Colonic mucosa (tissue), 4 donors: ENCODE data around the gene UGT1A5. TPM values are rescaled to one million over a fixed set of nuclear protein-coding genes. Genes with fewer than 3 reads are reported as not detected.

Source experiments
- DNase-seq: peaks from one replicate; pipeline ENCODE4 v3.0.0-alpha.2; 2020
- H3K27ac ChIP-seq: fragments of 200-600 bp; one replicate; pipeline ENCODE4 v1.8.0; 2021
- H3K27me3 ChIP-seq: fragments of 200-600 bp; one replicate; pipeline ENCODE4 v1.8.0; 2021
- H3K36me3 ChIP-seq: fragments of 200-600 bp; one replicate; pipeline ENCODE4 v1.8.0; 2021
- H3K4me1 ChIP-seq: fragments of 200-600 bp; one replicate; pipeline ENCODE4 v1.8.0; 2021; ENCODE audit warnings: mild to moderate bottlenecking
- H3K4me3 ChIP-seq: fragments of 200-600 bp; one replicate; pipeline ENCODE4 v1.8.0; 2021
- H3K9ac ChIP-seq, 2 donors: one replicate each; pipeline ENCODE4 v1.7.0; 2013; ENCODE audit warnings: control low read depth in 2 of 2, low read depth in 2 of 2, low read length in 2 of 2
- H3K9me3 ChIP-seq: fragments of 200-600 bp; one replicate; pipeline ENCODE4 v1.8.0; 2021
- intact Hi-C: fragments of 100-400 bp; cut with DNase I; formaldehyde crosslinking; loops from one replicate; pipeline ENCODE4 v1.14.1; 2022
- total RNA-seq, 2 donors: library from RNA; stranded (reverse); fragmentation: NEBNext Ultra II Directional in 1 of 2; extraction: Animal tissue kit (Norgen Biotek cat#: 25700) in 1 of 2; gene quantifications; one replicate each; pipeline ENCODE4 v1.2.1, GENCODE V29; 2021
- TF ChIP-seq, protein P1 (sequence below): fragments of 200-600 bp; IDR thresholded peaks from one replicate; pipeline ENCODE4 v1.8.0; 2022; ENCODE audit warnings: antibody characterized with exemption, mild to moderate bottlenecking
- donor health status: healthy.
- donor health status: DM: no; HTN: no; CAD: no.
- donor health status: DM: no; HTN: no; CAD: no.

Gene UGT1A5
- total RNA-seq, 2 donors from 2014 or later = 1.1 to 2.4 TPM

DNA sequence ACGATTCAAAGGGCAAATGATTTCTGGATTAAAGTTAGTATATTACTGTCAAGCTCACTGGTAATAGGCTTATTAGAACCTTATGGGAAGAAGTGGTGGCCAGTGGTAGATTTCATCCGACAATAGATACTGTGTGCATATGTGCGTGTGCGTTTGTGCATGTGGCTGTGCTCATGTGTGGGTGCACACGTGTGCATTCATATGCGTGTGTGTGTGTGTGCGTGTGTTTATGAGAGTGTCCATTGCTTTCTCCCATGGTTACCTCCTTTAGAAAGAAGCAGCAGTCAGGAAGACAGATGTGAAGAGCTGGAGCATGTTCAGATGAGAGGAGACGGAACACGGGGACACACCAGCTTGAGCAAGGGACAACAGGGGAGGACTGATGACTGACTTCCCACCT, 56.6 kb downstream of the UGT1A5 start:
- H3K4me3 ChIP-seq = no peak overlapping the region
- TF ChIP-seq, protein P1, sequence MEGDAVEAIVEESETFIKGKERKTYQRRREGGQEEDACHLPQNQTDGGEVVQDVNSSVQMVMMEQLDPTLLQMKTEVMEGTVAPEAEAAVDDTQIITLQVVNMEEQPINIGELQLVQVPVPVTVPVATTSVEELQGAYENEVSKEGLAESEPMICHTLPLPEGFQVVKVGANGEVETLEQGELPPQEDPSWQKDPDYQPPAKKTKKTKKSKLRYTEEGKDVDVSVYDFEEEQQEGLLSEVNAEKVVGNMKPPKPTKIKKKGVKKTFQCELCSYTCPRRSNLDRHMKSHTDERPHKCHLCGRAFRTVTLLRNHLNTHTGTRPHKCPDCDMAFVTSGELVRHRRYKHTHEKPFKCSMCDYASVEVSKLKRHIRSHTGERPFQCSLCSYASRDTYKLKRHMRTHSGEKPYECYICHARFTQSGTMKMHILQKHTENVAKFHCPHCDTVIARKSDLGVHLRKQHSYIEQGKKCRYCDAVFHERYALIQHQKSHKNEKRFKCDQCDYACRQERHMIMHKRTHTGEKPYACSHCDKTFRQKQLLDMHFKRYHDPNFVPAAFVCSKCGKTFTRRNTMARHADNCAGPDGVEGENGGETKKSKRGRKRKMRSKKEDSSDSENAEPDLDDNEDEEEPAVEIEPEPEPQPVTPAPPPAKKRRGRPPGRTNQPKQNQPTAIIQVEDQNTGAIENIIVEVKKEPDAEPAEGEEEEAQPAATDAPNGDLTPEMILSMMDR = no peak
- no peak for DNase-seq
- H3K9ac ChIP-seq = no peak overlapping the region
- intact Hi-C loops = no loop called here
- H3K4me1 ChIP-seq = no peaks in the 10 kb centered on the region
- H3K9me3 ChIP-seq = no peaks in the 10 kb centered on the region
- H3K27ac ChIP-seq = no peak overlapping the region
- H3K36me3 ChIP-seq = no peaks in the 10 kb centered on the region
- H3K27me3 ChIP-seq = no peaks in the 10 kb centered on the region

DNA sequence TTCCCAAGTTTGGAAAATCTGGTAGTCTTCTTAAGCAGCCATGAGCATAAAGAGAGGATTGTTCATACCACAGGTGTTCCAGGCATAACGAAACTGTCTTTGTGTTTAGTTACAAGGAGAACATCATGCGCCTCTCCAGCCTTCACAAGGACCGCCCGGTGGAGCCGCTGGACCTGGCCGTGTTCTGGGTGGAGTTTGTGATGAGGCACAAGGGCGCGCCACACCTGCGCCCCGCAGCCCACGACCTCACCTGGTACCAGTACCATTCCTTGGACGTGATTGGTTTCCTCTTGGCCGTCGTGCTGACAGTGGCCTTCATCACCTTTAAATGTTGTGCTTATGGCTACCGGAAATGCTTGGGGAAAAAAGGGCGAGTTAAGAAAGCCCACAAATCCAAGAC, 59.4 kb downstream of the UGT1A5 start:
- no peaks in the 10 kb centered on the region for H3K36me3 ChIP-seq
- no peak overlapping the region for H3K9ac ChIP-seq
- intact Hi-C loops = no loop called here
- no peak for DNase-seq
- no peaks in the 10 kb centered on the region for H3K27me3 ChIP-seq
- no peaks in the 10 kb centered on the region for H3K9me3 ChIP-seq
- H3K4me1 ChIP-seq = no peaks in the 10 kb centered on the region
- H3K27ac ChIP-seq = no peak overlapping the region
- H3K4me3 ChIP-seq = no peak overlapping the region
- TF ChIP-seq, protein P1 = no peak

DNA sequence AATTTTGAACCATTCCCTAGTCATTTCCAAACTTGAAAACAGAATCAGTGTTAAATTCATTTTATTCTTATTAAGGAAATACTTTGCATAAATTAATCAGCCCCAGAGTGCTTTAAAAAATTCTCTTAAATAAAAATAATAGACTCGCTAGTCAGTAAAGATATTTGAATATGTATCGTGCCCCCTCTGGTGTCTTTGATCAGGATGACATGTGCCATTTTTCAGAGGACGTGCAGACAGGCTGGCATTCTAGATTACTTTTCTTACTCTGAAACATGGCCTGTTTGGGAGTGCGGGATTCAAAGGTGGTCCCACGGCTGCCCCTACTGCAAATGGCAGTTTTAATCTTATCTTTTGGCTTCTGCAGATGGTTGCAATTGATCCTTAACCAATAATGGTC, 59.9 kb downstream of the UGT1A5 start:
- H3K4me3 ChIP-seq = no peak overlapping the region
- intact Hi-C loops = no loop called here
- H3K4me1 ChIP-seq = no peaks in the 10 kb centered on the region
- DNase-seq = no peak
- no peaks in the 10 kb centered on the region for H3K9me3 ChIP-seq
- no peak overlapping the region for H3K27ac ChIP-seq
- H3K36me3 ChIP-seq = no peaks in the 10 kb centered on the region
- H3K9ac ChIP-seq = no peak overlapping the region
- TF ChIP-seq, protein P1 = no peak
- no peaks in the 10 kb centered on the region for H3K27me3 ChIP-seq

DNA sequence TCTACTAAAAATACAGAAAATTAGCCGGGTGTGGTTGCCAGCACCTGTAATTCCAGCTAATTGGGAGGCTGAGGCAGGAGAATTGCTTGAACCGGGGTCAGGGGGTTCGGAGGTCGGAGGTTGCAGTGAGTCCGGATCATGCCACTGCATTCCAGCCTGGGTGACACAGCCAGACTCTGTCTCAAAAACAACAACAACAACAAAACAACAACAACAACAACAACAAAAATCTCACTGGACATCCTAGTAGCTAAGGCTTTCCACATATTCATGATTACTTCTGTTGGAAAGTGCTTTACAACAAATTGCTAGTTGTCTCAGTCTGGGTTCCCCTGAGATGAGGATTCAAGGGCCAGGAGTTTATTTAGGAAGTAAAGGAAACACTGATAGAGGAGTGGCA, 61.1 kb downstream of the UGT1A5 start:
- intact Hi-C loops = no loop called here
- Histone ChIP-seq H3K9me3 (no peaks in the 10 kb centered on the region), H3K36me3 (no peaks in the 10 kb centered on the region), H3K4me3 (no peak overlapping the region), H3K27ac (no peak overlapping the region), H3K9ac (no peak overlapping the region), H3K4me1 (no peaks in the 10 kb centered on the region), H3K27me3 (no peaks in the 10 kb centered on the region)
- no peak for DNase-seq
- TF ChIP-seq, protein P1 = no peak

DNA sequence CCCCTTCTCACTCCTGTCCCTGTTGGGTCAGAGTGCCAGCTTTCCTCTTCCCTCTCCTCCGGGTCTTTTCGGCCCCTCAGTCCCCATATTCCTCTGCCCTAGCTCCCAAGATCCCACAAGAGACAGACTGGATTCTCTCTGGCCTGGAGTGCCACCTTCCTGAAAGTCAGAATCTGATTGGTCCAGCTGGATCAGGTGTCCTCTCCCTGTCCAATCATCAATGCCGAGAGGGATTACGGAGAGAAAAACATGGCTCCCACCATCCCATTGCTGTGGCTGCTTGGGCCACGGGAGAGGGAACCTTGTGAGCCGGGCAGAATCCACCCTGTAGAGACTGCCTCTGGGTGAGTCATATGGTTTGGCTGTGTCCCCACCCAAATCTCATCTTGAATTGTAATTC, 62.7 kb downstream of the UGT1A5 start:
- H3K9ac ChIP-seq = no peak overlapping the region
- H3K36me3 ChIP-seq = no peaks in the 10 kb centered on the region
- no peak overlapping the region for H3K4me3 ChIP-seq
- no peak overlapping the region for H3K27ac ChIP-seq
- no peaks in the 10 kb centered on the region for H3K9me3 ChIP-seq
- intact Hi-C loops = no loop called here
- TF ChIP-seq, protein P1 = no peak
- DNase-seq = no peak
- H3K27me3 ChIP-seq = no peaks in the 10 kb centered on the region
- no peaks in the 10 kb centered on the region for H3K4me1 ChIP-seq

DNA sequence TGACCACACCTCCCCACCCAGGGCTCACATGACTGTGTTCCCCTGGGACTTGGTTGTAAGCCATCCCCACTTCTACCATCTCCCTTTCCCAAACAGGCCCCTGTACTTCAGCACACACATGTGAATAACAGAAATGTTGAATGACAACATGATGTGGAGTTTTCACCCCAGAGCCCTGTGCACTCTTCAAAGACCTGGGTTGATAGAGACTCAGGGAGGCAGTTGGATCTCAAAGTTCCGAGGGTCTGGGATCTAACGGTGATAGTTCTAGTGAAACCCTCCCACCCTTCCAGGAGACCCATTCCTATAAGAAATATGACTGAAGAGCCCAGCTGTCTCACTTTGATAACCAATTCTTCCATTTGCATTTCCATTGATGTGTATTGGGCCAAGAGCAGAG, 65.3 kb downstream of the UGT1A5 start, which contains the start of gene MROH2A:
MROH2A (plus strand) TSS at position 301 of the 400 bp plus-strand sequence. CDS start 1,029 bp downstream, outside the sequence.
- H3K27me3 ChIP-seq = no peaks in the 10 kb centered on the region
- H3K9ac ChIP-seq = no peak within 1 kb of the TSS
- no peaks in the 10 kb centered on the region for H3K9me3 ChIP-seq
- H3K36me3 ChIP-seq = no peaks in the 10 kb centered on the region
- intact Hi-C loops = no loop called here
- TF ChIP-seq, protein P1 = no peak
- no peaks in the 10 kb centered on the region for H3K4me1 ChIP-seq
- H3K4me3 ChIP-seq = no peak within 1 kb of the TSS
- DNase-seq = no peak
- H3K27ac ChIP-seq = no peak within 1 kb of the TSS
